Stomach (tissue), 9 donors: ENCODE results near the gene TBCC. TPM values are rescaled to one million over a fixed set of nuclear protein-coding genes. Genes with fewer than 3 reads are reported as not detected.

ENCODE experiments used
- DNase-seq, 2 donors: peaks; one replicate each; pipeline versions ENCODE4 v3.0.0 to v3.0.0-alpha.2; 2013 to 2019
- H3K27ac ChIP-seq, 5 donors: fragments of 200-600 bp in 4 of 5; sonication (generic) in 4 of 5; one replicate each; pipeline ENCODE4 v1.5.1; 2013 to 2019; ENCODE audit warnings: mild to moderate bottlenecking in 1 of 5, moderate library complexity in 1 of 5
- H3K27me3 ChIP-seq, 3 donors: fragments of 200-600 bp; sonication (generic); one replicate each; pipeline ENCODE4 v1.5.1; 2017 to 2019; ENCODE audit warnings: mixed run types in 1 of 3
- H3K36me3 ChIP-seq, 4 donors: fragments of 200-600 bp; sonication (generic); 1 replicate in 3 of 4; 2 replicates in 1 of 4; pipeline ENCODE4 v1.5.1; 2016 to 2019
- H3K4me1 ChIP-seq, 4 donors: fragments of 200-600 bp; sonication (generic); one replicate each; pipeline ENCODE4 v1.5.1; 2016 to 2019
- H3K4me3 ChIP-seq, 4 donors: fragments of 200-600 bp; sonication (generic) in 3 of 4; one replicate each; pipeline ENCODE4 v1.5.1; 2016 to 2019; ENCODE audit warnings: mild to moderate bottlenecking in 1 of 4
- H3K9me3 ChIP-seq, 4 donors: fragments of 200-600 bp; sonication (generic); one replicate each; pipeline ENCODE4 v1.5.1; 2016 to 2019
- CTCF ChIP-seq, 7 experiments: fragments of 450-650 bp in 4 of 7; fragments of 200-600 bp in 3 of 7; sonication (generic) in 3 of 7; IDR thresholded peaks; one replicate each; pipeline ENCODE4 v1.5.1; 2016 to 2019; ENCODE audit warnings: antibody characterized with exemption in 7 of 7, control low read depth in 2 of 7, mild to moderate bottlenecking in 1 of 7
- EP300 ChIP-seq: sonication (generic); formaldehyde crosslinking; IDR thresholded peaks from one replicate; pipeline ENCODE4 v1.6.1; 2017; ENCODE audit warnings: antibody characterized with exemption
- POLR2A ChIP-seq, 4 donors: fragments of 450-650 bp; IDR thresholded peaks; one replicate each; pipeline ENCODE4 v1.6.1; 2016; ENCODE audit warnings: antibody characterized with exemption in 4 of 4, control low read depth in 2 of 4, mild to moderate bottlenecking in 1 of 4, moderate library complexity in 1 of 4
- POLR2AphosphoS5 ChIP-seq, 3 donors: sonication (generic); formaldehyde crosslinking; IDR thresholded peaks; one replicate each; pipeline ENCODE4 v1.6.1; 2016; ENCODE audit warnings: antibody characterized with exemption in 3 of 3
- WGBS, 5 donors: extraction: QIAGEN DNeasy Blood & Tissue Kit in 3 of 5; methylation state at CpG; one replicate each; pipeline versions ENCODE4 v1.1.5 to v1.1.7; 2013 to 2018; 5-methylcytosine and 5-hydroxymethylcytosine counted together
- intact Hi-C: fragments of 100-400 bp; cut with DNase I; formaldehyde crosslinking; loops from one replicate; pipeline ENCODE4 v1.15.1; 2023; ENCODE audit warnings: low total_unique reads
- polyA plus RNA-seq, 3 donors: library from polyadenylated mRNA; stranded (reverse); fragments of 200-250 nt; gene quantifications; one replicate each; pipeline ENCODE4 v1.2.3, GENCODE V29; 2013
- total RNA-seq, 5 donors: library from RNA; depleted of rRNA; stranded (reverse); fragments of >200 nt; gene quantifications; one replicate each; pipeline versions ENCODE4 v1.1.0 to v1.2.3, GENCODE V29; 2014 to 2016
- donor health status: healthy with polysubstance abuse.
- donor health status: Bipolar disorder and iron deficiency.
- donor health status: healthy.

The TBCC gene
- total and polyA plus RNA-seq, 8 donors = 14.2 to 33.0 (median 18.2) TPM

GRCh38 chr6:42726485-42727086 is 19.3 kb downstream of the TBCC start:
- Histone ChIP-seq H3K27me3 (no peaks in the 10 kb centered on the region), H3K9me3 (no peaks in the 10 kb centered on the region), H3K27ac (peak overlapping the region; percentile 69 to 89 (median 88)), H3K4me1 (peaks cover 5 to 20% (median 8%) of the 10 kb centered on the region in 4 donors), H3K36me3 (peaks cover 0 to 11% (median 5%) of the 10 kb centered on the region in 4 donors), H3K4me3 (peak overlapping the region; percentile 54 to 61 (median 60))
- intact Hi-C loops = loop anchor here (10.0 kb wide), 1 partner anchor 62 kb away; no protein-coding TSS in a partner anchor
- DNase-seq = peak; percentile 81 to 96
- peak in 5 of 7 experiments; percentile 77 to 98 (median 92) for TF ChIP-seq CTCF (IDR thresholded peaks at IDR 0.05)
- TF ChIP-seq POLR2AphosphoS5 (IDR thresholded peaks at IDR 0.05) = peak; percentile 25 to 83 (median 28)
- TF ChIP-seq POLR2A (IDR thresholded peaks at IDR 0.05) = no peak
- 1 to 3% (median 1%) methylated on average over 14 of the region's 14 CpGs for WGBS, 5 donors

GRCh38 chr6:42726026-42726425 is 19.9 kb downstream of the TBCC start:
- intact Hi-C loops = loop anchor here (10.0 kb wide), 1 partner anchor 61 kb away; no protein-coding TSS in a partner anchor
- Histone ChIP-seq H3K36me3 (peaks cover 0 to 11% (median 5%) of the 10 kb centered on the region in 4 donors), H3K4me1 (peaks cover 5 to 20% (median 8%) of the 10 kb centered on the region in 4 donors), H3K4me3 (peak overlapping the region in 3 of 4 donors; percentile 60 to 61 (median 61)), H3K9me3 (no peaks in the 10 kb centered on the region), H3K27ac (peak overlapping the region in 4 of 5 donors; percentile 79 to 89 (median 88)), H3K27me3 (no peaks in the 10 kb centered on the region)
- DNase-seq = no peak
- TF ChIP-seq POLR2AphosphoS5 (IDR thresholded peaks at IDR 0.05) (no peak), CTCF (IDR thresholded peaks at IDR 0.05) (no peak), EP300 (no peak), POLR2A (IDR thresholded peaks at IDR 0.05) (no peak)

GRCh38 chr6:42724825-42725224 is 21.1 kb downstream of the TBCC start:
- Histone ChIP-seq H3K9me3 (no peaks in the 10 kb centered on the region), H3K4me3 (no peak overlapping the region), H3K36me3 (peaks cover 0 to 11% (median 5%) of the 10 kb centered on the region in 4 donors), H3K27ac (no peak overlapping the region), H3K27me3 (no peaks in the 10 kb centered on the region), H3K4me1 (peaks cover 5 to 20% (median 8%) of the 10 kb centered on the region in 4 donors)
- intact Hi-C loops = loop anchor here (10.0 kb wide), 1 partner anchor 60 kb away; no protein-coding TSS in a partner anchor
- DNase-seq = no peak
- no peak for TF ChIP-seq CTCF (IDR thresholded peaks at IDR 0.05)

GRCh38 chr6:42722497-42722896 is 23.4 kb downstream of the TBCC start, which contains the start of gene PRPH2:
PRPH2 (minus strand) TSS chr6:42722597; CDS start chr6:42722334, 263 bp downstream.
- WGBS, 5 donors = 88 to 96% (median 91%) methylated on average over 6 of the region's 6 CpGs
- no peak within 1 kb of the TSS for H3K4me3 ChIP-seq
- TF ChIP-seq CTCF (IDR thresholded peaks at IDR 0.05) (no peak), POLR2A (IDR thresholded peaks at IDR 0.05) (no peak), EP300 (no peak), POLR2AphosphoS5 (IDR thresholded peaks at IDR 0.05) (no peak)
- H3K27me3 ChIP-seq = no peaks in the 10 kb centered on the region
- H3K9me3 ChIP-seq = no peaks in the 10 kb centered on the region
- H3K36me3 ChIP-seq = peaks cover 0 to 11% (median 5%) of the 10 kb centered on the region in 4 donors
- H3K4me1 ChIP-seq = peaks cover 5 to 18% (median 7%) of the 10 kb centered on the region in 4 donors
- intact Hi-C loops = loop anchor here (10.0 kb wide), 1 partner anchor 58 kb away; no protein-coding TSS in a partner anchor
- DNase-seq = no peak
- H3K27ac ChIP-seq = no peak within 1 kb of the TSS
